ENCODE data around the gene EXD2.

EXD2 gene

GRCh38 chr14:69226178-69226577 lies 34.9 kb downstream of the EXD2 start:
- H2AFZ ChIP-seq (ENCODE audit: low read depth, low read length): no peak overlapping the region
- no peak for DNase-seq
- TF ChIP-seq CTCF (IDR thresholded peaks at IDR 0.05; ENCODE audit: borderline replicate concordance, extremely low read depth, low read length, poor library complexity, severe bottlenecking) (no peak), EZH2 (IDR thresholded peaks at IDR 0.05; ENCODE audit: borderline replicate concordance, low read depth, low read length, severe bottlenecking) (no peak)
- no peaks in the 10 kb centered on the region for H3K9me3 ChIP-seq (ENCODE audit: insufficient read depth, low read length, severe bottlenecking)
- no peaks in the 10 kb centered on the region for H3K36me3 ChIP-seq (ENCODE audit: insufficient read depth, low read length)
- H3K9ac ChIP-seq (ENCODE audit: low read depth, low read length): no peak overlapping the region
- H3K4me2 ChIP-seq (ENCODE audit: insufficient read depth, low read length): no peak overlapping the region
- ATAC-seq (ENCODE audit: insufficient read depth, low read depth): no peak
- no peaks in the 10 kb centered on the region for H3K4me1 ChIP-seq (ENCODE audit: insufficient read depth, low read length)
- H3K27me3 ChIP-seq (ENCODE audit: insufficient read depth, low read length, poor library complexity): no peaks in the 10 kb centered on the region
- no peaks in the 10 kb centered on the region for H3K79me2 ChIP-seq (ENCODE audit: insufficient read depth, low read length)
- H3K27ac ChIP-seq (ENCODE audit: low read length): no peak overlapping the region
- H4K20me1 ChIP-seq (ENCODE audit: insufficient read depth, low read length): no peaks in the 10 kb centered on the region
- no peak overlapping the region for H3K4me3 ChIP-seq (ENCODE audit: low read depth in 1 of 2, low read length in 2 of 2)

DNA sequence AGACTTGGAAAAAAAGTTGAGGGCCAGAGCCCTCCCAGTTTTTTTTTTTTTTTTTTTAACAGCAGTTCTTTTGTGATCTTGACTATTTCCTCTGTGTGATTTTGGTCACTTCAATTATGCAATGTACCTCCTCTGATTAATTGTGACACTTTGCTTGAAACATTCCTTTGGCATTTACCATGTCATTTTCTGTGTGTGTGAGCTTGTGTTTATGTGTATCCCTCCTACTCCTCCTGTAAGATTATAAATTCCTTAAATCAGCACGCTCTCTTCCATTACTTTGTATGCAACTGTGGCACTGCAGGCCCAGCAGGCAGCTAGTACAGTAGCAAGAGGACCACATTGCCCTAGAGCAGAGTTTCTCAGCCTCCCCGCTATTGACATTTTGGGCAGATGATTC lies 35.4 kb downstream of the EXD2 start:
- no peak overlapping the region for H3K4me2 ChIP-seq (ENCODE audit: insufficient read depth, low read length)
- H3K4me1 ChIP-seq (ENCODE audit: insufficient read depth, low read length): no peaks in the 10 kb centered on the region
- H3K27me3 ChIP-seq (ENCODE audit: insufficient read depth, low read length, poor library complexity): no peaks in the 10 kb centered on the region
- ATAC-seq (ENCODE audit: insufficient read depth, low read depth): no peak
- no peaks in the 10 kb centered on the region for H3K79me2 ChIP-seq (ENCODE audit: insufficient read depth, low read length)
- H3K9me3 ChIP-seq (ENCODE audit: insufficient read depth, low read length, severe bottlenecking): no peaks in the 10 kb centered on the region
- H4K20me1 ChIP-seq (ENCODE audit: insufficient read depth, low read length): no peaks in the 10 kb centered on the region
- no peak for TF ChIP-seq EZH2 (IDR thresholded peaks at IDR 0.05; ENCODE audit: borderline replicate concordance, low read depth, low read length, severe bottlenecking)
- no peak for TF ChIP-seq CTCF (IDR thresholded peaks at IDR 0.05; ENCODE audit: borderline replicate concordance, extremely low read depth, low read length, poor library complexity, severe bottlenecking)
- no peak overlapping the region for H3K27ac ChIP-seq (ENCODE audit: low read length)
- no peak overlapping the region for H3K9ac ChIP-seq (ENCODE audit: low read depth, low read length)
- H2AFZ ChIP-seq (ENCODE audit: low read depth, low read length): no peak overlapping the region
- H3K4me3 ChIP-seq (ENCODE audit: low read depth in 1 of 2, low read length in 2 of 2): no peak overlapping the region
- no peak for DNase-seq
- H3K36me3 ChIP-seq (ENCODE audit: insufficient read depth, low read length): no peaks in the 10 kb centered on the region

- Histone ChIP-seq H2AFZ (ENCODE audit: low read depth, low read length) (no peak overlapping the region), H3K36me3 (ENCODE audit: insufficient read depth, low read length) (no peaks in the 10 kb centered on the region), H3K27ac (ENCODE audit: low read length) (no peak overlapping the region), H3K4me2 (ENCODE audit: insufficient read depth, low read length) (no peak overlapping the region), H3K9ac (ENCODE audit: low read depth, low read length) (no peak overlapping the region), H4K20me1 (ENCODE audit: insufficient read depth, low read length) (no peaks in the 10 kb centered on the region), H3K4me1 (ENCODE audit: insufficient read depth, low read length) (no peaks in the 10 kb centered on the region), H3K4me3 (ENCODE audit: low read depth in 1 of 2, low read length in 2 of 2) (no peak overlapping the region), H3K9me3 (ENCODE audit: insufficient read depth, low read length, severe bottlenecking) (no peaks in the 10 kb centered on the region), H3K79me2 (ENCODE audit: insufficient read depth, low read length) (no peaks in the 10 kb centered on the region), H3K27me3 (ENCODE audit: insufficient read depth, low read length, poor library complexity) (no peaks in the 10 kb centered on the region)
- DNase-seq: no peak
- no peak for ATAC-seq (ENCODE audit: insufficient read depth, low read depth)
- TF ChIP-seq CTCF (IDR thresholded peaks at IDR 0.05; ENCODE audit: borderline replicate concordance, extremely low read depth, low read length, poor library complexity, severe bottlenecking) (no peak), EZH2 (IDR thresholded peaks at IDR 0.05; ENCODE audit: borderline replicate concordance, low read depth, low read length, severe bottlenecking) (no peak)
Observed at GRCh38 chr14:69231486-69231885, 40.2 kb downstream of the EXD2 start.

DNA sequence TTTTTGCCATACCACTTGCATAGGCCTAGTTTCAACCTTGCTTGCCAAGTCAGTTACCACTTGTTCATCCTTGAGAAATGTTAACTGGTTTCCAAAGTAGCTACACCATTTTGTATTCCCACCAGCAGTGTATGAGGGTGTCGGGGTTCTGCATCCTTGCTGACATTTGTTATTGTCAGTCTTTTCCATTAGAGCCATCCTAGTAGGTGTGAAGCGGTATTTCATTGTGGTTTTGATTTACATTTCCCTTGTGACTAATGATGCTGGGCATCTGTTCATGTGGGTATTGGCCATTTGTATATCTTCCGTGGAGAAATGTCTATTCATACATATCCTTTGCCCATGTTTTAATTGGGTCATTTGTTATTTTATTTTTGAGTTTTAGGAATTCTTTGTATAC lies 41.1 kb downstream of the EXD2 start:
- H3K36me3 ChIP-seq (ENCODE audit: insufficient read depth, low read length): no peaks in the 10 kb centered on the region; the same call in 1 of the 2 replicates
- H2AFZ ChIP-seq (ENCODE audit: low read depth, low read length): no peak overlapping the region
- no peaks in the 10 kb centered on the region for H4K20me1 ChIP-seq (ENCODE audit: insufficient read depth, low read length)
- no peak overlapping the region for H3K9ac ChIP-seq (ENCODE audit: low read depth, low read length)
- ATAC-seq (ENCODE audit: insufficient read depth, low read depth): no peak
- no peak overlapping the region for H3K27ac ChIP-seq (ENCODE audit: low read length)
- H3K4me1 ChIP-seq (ENCODE audit: insufficient read depth, low read length): no peaks in the 10 kb centered on the region
- no peaks in the 10 kb centered on the region for H3K79me2 ChIP-seq (ENCODE audit: insufficient read depth, low read length)
- no peak overlapping the region for H3K4me2 ChIP-seq (ENCODE audit: insufficient read depth, low read length)
- no peaks in the 10 kb centered on the region for H3K9me3 ChIP-seq (ENCODE audit: insufficient read depth, low read length, severe bottlenecking)
- H3K4me3 ChIP-seq (ENCODE audit: low read depth in 1 of 2, low read length in 2 of 2): no peak overlapping the region
- no peaks in the 10 kb centered on the region for H3K27me3 ChIP-seq (ENCODE audit: insufficient read depth, low read length, poor library complexity)
- DNase-seq: no peak
- no peak for TF ChIP-seq CTCF (IDR thresholded peaks at IDR 0.05; ENCODE audit: borderline replicate concordance, extremely low read depth, low read length, poor library complexity, severe bottlenecking)
- no peak for TF ChIP-seq EZH2 (IDR thresholded peaks at IDR 0.05; ENCODE audit: borderline replicate concordance, low read depth, low read length, severe bottlenecking)
